Smooth muscle cell (in vitro differentiated cells): ENCODE results near the gene ZNF625. TPM values are rescaled to one million over a fixed set of nuclear protein-coding genes. Genes with fewer than 3 reads are reported as not detected.
A peak's percentile ranks its signal among the peaks of the same experiment; 100 is the strongest.

Experiments used
- DNase-seq: peaks from one replicate; lab custom pipeline; 2025; ENCODE audit not compliant: unreplicated experiment; lab: John Stamatoyannopoulos, UW
- H2AFZ ChIP-seq: fragments of 200-600 bp; sonication (generic); 2 replicates; pipeline ENCODE4 v1.6.0; 2016; ENCODE audit warnings: antibody characterized with exemption, low read depth, mild to moderate bottlenecking
- H3F3A ChIP-seq: fragments of 200-600 bp; sonication (generic); 2 replicates; pipeline ENCODE4 v1.6.0; 2017; ENCODE audit warnings: antibody characterized with exemption, low read depth
- H3K27ac ChIP-seq: fragments of 200-600 bp; sonication (generic); 2 replicates; pipeline ENCODE4 v1.5.1; 2016; ENCODE audit warnings: low read depth, mild to moderate bottlenecking
- H3K27me3 ChIP-seq: fragments of 200-600 bp; sonication (generic); 2 replicates; pipeline ENCODE4 v1.6.1; 2016; ENCODE audit warnings: low read depth, mild to moderate bottlenecking
- H3K36me3 ChIP-seq: fragments of 200-600 bp; sonication (generic); 2 replicates; pipeline ENCODE4 v1.5.1; 2016; ENCODE audit warnings: low read depth
- H3K4me1 ChIP-seq: fragments of 200-600 bp; sonication (generic); 2 replicates; pipeline ENCODE4 v1.5.1; 2016; ENCODE audit warnings: low read depth
- H3K4me2 ChIP-seq: fragments of 200-600 bp; sonication (generic); 2 replicates; pipeline ENCODE4 v1.6.0; 2016; ENCODE audit warnings: mild to moderate bottlenecking
- H3K4me3 ChIP-seq: fragments of 200-600 bp; sonication (generic); 2 replicates; pipeline ENCODE4 v1.5.1; 2016; ENCODE audit warnings: mild to moderate bottlenecking
- H3K79me2 ChIP-seq: fragments of 200-600 bp; sonication (generic); 2 replicates; pipeline ENCODE4 v1.6.0; 2016; ENCODE audit warnings: low read depth, mild to moderate bottlenecking
- H3K9ac ChIP-seq: fragments of 200-600 bp; sonication (generic); 2 replicates; pipeline ENCODE4 v1.6.0; 2016; ENCODE audit warnings: low read depth
- H3K9me3 ChIP-seq: fragments of 200-600 bp; sonication (generic); replicated peaks from 2 replicates; pipeline ENCODE4 v1.5.1; 2016; ENCODE audit warnings: low read depth
- H4K20me1 ChIP-seq: fragments of 200-600 bp; sonication (generic); 2 replicates; pipeline ENCODE4 v1.6.0; 2016; ENCODE audit warnings: low read depth
- WGBS: methylation state at CpG from one replicate; pipeline ENCODE4 v1.1.7; 2016; ENCODE audit warnings: low lambda C conversion rate; 5-methylcytosine and 5-hydroxymethylcytosine counted together
- polyA plus RNA-seq: library from polyadenylated mRNA; unstranded; fragments of >200 nt; fragmentation: Nextera tagmentation; extraction: Ambion mirVana; gene quantifications from 2 replicates; pipeline ENCODE4 v1.2.1, GENCODE V29; 2016
- total RNA-seq: library from RNA; depleted of rRNA; stranded (reverse); fragments of >200 nt; gene quantifications from 2 replicates; pipeline ENCODE4 v1.2.3, GENCODE V29; 2014
- TF ChIP-seq, protein P1 (sequence below): fragments of 200-600 bp; sonication (generic); IDR thresholded peaks from 2 replicates; pipeline ENCODE4 v1.5.1; 2017; ENCODE audit warnings: borderline replicate concordance, mild to moderate bottlenecking, antibody characterized with exemption; ENCODE audit not compliant: insufficient read depth, poor library complexity, severe bottlenecking

Gene ZNF625
- total RNA-seq (7.8 and 13.5 TPM in 2 replicates), polyA plus RNA-seq (0.66 and 1.0 TPM in 2 replicates)

DNA sequence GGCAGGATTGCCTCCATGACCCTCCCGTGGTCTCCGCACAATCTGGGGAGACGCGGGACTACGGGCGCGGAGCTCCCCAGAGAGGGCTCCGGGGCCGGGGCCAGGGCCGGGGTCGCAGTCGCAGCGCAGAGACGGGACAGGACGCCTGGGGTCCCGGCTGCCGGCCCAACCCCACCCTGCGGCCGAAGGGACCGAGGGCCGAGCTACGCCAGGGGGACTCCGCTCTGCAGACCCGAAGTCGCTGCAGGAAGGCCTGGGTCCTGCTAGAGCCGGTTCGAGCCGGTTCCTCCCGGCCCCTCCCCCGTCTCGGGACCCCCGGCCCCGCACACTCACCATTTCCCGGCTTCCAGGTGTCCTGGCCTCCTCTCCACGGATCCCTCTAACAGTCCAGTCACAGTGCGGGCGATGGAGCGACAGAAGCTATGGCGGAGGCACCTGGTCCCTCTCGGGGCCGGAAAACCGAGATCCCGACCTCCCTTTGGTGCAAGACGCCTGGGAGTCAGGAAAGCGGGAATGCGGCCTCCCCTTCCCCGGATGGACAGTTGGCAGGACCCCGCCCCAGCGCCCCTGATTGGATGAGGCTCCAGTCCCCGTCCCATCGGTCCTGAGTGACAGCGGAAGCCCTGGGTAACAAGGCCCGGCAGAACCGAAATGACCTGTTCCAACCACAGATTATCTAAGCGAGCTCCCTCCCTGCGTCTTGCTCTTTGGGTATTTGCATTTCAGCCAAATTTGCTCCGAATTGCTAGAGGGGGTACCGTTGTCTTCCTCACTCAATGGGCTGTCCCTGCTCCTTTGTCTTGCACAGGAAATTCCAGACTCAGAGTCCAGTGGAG, at the start of gene ZNF625:
Gene ZNF625, minus strand, starts transcription at position 512 of the 836 bp plus-strand sequence. Its CDS starts 176 bp downstream, at position 336.
- H3F3A ChIP-seq: no peaks in the 10 kb centered on the region
- TF ChIP-seq, protein P1, sequence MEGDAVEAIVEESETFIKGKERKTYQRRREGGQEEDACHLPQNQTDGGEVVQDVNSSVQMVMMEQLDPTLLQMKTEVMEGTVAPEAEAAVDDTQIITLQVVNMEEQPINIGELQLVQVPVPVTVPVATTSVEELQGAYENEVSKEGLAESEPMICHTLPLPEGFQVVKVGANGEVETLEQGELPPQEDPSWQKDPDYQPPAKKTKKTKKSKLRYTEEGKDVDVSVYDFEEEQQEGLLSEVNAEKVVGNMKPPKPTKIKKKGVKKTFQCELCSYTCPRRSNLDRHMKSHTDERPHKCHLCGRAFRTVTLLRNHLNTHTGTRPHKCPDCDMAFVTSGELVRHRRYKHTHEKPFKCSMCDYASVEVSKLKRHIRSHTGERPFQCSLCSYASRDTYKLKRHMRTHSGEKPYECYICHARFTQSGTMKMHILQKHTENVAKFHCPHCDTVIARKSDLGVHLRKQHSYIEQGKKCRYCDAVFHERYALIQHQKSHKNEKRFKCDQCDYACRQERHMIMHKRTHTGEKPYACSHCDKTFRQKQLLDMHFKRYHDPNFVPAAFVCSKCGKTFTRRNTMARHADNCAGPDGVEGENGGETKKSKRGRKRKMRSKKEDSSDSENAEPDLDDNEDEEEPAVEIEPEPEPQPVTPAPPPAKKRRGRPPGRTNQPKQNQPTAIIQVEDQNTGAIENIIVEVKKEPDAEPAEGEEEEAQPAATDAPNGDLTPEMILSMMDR: no peak
- no peaks in the 10 kb centered on the region for H3K36me3 ChIP-seq
- peaks cover 50% of the 10 kb centered on the region for H3K79me2 ChIP-seq
- peak within 1 kb of the TSS; percentile 98 for H3K4me2 ChIP-seq
- peak within 1 kb of the TSS; percentile 95 for H2AFZ ChIP-seq
- 1% methylated on average over 48 of the region's 58 CpGs for WGBS
- no peaks in the 10 kb centered on the region for H3K4me1 ChIP-seq
- H3K9ac ChIP-seq: peak within 1 kb of the TSS; percentile 81
- peak within 1 kb of the TSS; percentile 24 for H3K27ac ChIP-seq
- no peaks in the 10 kb centered on the region for H3K27me3 ChIP-seq
- H4K20me1 ChIP-seq: peaks cover 22% of the 10 kb centered on the region
- DNase-seq: peak; percentile 51
- H3K9me3 ChIP-seq: no peaks in the 10 kb centered on the region
- H3K4me3 ChIP-seq: peak within 1 kb of the TSS; percentile 94

DNA sequence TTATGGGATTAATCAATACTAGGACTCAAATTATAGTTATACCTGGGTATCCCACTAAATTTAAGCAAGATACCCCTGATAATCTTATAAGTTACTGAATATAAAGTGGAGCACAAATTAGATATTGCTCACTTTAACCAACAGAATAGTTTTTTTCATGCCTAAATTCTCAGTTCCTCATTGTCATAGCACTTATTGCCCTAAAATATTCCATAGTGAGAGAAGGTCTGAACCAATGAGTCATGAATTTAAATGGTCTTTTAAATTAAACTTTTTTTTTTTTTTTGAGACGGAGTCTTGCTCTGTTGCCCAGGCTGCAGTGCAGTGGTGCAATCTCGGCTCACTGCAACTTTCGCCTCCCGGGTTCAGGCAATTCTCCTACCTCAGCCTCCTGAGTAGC, 48.8 kb upstream of the ZNF625 start:
- 93% methylated on average over 4 of the region's 4 CpGs for WGBS
- H3K4me2 ChIP-seq: no peak overlapping the region
- no peaks in the 10 kb centered on the region for H3F3A ChIP-seq
- H3K9me3 ChIP-seq: peaks cover 46% of the 10 kb centered on the region
- no peaks in the 10 kb centered on the region for H4K20me1 ChIP-seq
- H3K9ac ChIP-seq: no peak overlapping the region
- no peak overlapping the region for H3K27ac ChIP-seq
- H3K36me3 ChIP-seq: peaks cover 17% of the 10 kb centered on the region
- H3K4me1 ChIP-seq: no peaks in the 10 kb centered on the region
- TF ChIP-seq, protein P1: no peak
- H2AFZ ChIP-seq: no peak overlapping the region
- DNase-seq: no peak
- H3K79me2 ChIP-seq: peaks cover under 1% of the 10 kb centered on the region
- H3K4me3 ChIP-seq: no peak overlapping the region
- H3K27me3 ChIP-seq: no peaks in the 10 kb centered on the region

- no peak overlapping the region for H3K4me2 ChIP-seq
- H2AFZ ChIP-seq: no peak overlapping the region
- H4K20me1 ChIP-seq: no peaks in the 10 kb centered on the region
- TF ChIP-seq, protein P1: no peak
- H3F3A ChIP-seq: no peaks in the 10 kb centered on the region
- no peak for DNase-seq
- peaks cover 19% of the 10 kb centered on the region for H3K36me3 ChIP-seq
- H3K79me2 ChIP-seq: peaks cover 3% of the 10 kb centered on the region
- WGBS: 60% methylated on average over 4 of the region's 4 CpGs
- H3K27ac ChIP-seq: no peak overlapping the region
- H3K4me1 ChIP-seq: no peaks in the 10 kb centered on the region
- no peaks in the 10 kb centered on the region for H3K27me3 ChIP-seq
- no peak overlapping the region for H3K4me3 ChIP-seq
- peaks cover 35% of the 10 kb centered on the region for H3K9me3 ChIP-seq
- no peak overlapping the region for H3K9ac ChIP-seq
Measured at GRCh38 chr19:12202250-12202649, 45.7 kb upstream of the ZNF625 start.
